Caco-2 (cell line): Measurements from ENCODE around the gene C18orf63. TPM values are rescaled to one million over a fixed set of nuclear protein-coding genes. Genes with fewer than 3 reads are reported as not detected.
A peak's percentile ranks its signal among the peaks of the same experiment; 100 is the strongest.

Experiments used
- BruUV-seq: library from RNA; stranded (reverse); fragments of 400-500 nt; replicated peaks from 2 replicates; lab custom pipeline; 2021; lab: Mats Ljungman, UMichigan
- CTCF ChIA-PET: fragments of 300-600 bp; sonication (Branson Sonifier 250); formaldehyde crosslinking; loops from one replicate; lab custom pipeline; 2022; ENCODE audit warnings: antibody characterized with exemption; lab: Charles Lee
- POLR2A ChIA-PET: fragments of 300-600 bp; sonication (Branson Sonifier 250); formaldehyde crosslinking; loops from one replicate; lab custom pipeline; 2022; ENCODE audit warnings: antibody characterized with exemption; lab: Charles Lee
- DNase-seq, 2 experiments: peaks; one replicate each; pipeline versions ENCODE4 v3.0.0 to v3.0.0-alpha.2; 2020 to 2022
- H3K27me3 ChIP-seq: replicated peaks from 2 replicates; pipeline ENCODE4 v1.6.0; 2011; ENCODE audit warnings: low read length; ENCODE audit not compliant: control insufficient read depth, insufficient read depth
- H3K36me3 ChIP-seq: 2 replicates; pipeline ENCODE4 v1.5.1; 2011; ENCODE audit warnings: low read length; ENCODE audit not compliant: control insufficient read depth, insufficient read depth
- H3K4me1 ChIP-seq: fragments of 250-450 bp; sonication (Bioruptor Pico); 2 replicates; pipeline ENCODE4 v1.5.1; 2020; ENCODE audit warnings: mild to moderate bottlenecking
- H3K4me3 ChIP-seq: 2 replicates; pipeline ENCODE4 v1.5.1; 2011; ENCODE audit warnings: low read depth, mild to moderate bottlenecking, control low read depth, low read length
- H3K9me3 ChIP-seq: fragments of 250-450 bp; sonication (Bioruptor Pico); 2 replicates; pipeline ENCODE4 v1.5.1; 2020; ENCODE audit warnings: mild to moderate bottlenecking, moderate library complexity
- H3K27ac Mint-ChIP-seq: one replicate; pipeline ENCODE4 v1.8.0; 2022; ENCODE audit warnings: mixed read lengths; ENCODE audit not compliant: unreplicated experiment
- H3K27me3 Mint-ChIP-seq: one replicate; pipeline ENCODE4 v1.8.0; 2022; ENCODE audit warnings: mixed read lengths; ENCODE audit not compliant: insufficient read depth, unreplicated experiment
- H3K36me3 Mint-ChIP-seq: one replicate; pipeline ENCODE4 v1.8.0; 2022; ENCODE audit warnings: mild to moderate bottlenecking, mixed read lengths; ENCODE audit not compliant: insufficient read depth, unreplicated experiment
- H3K4me1 Mint-ChIP-seq: one replicate; pipeline ENCODE4 v1.8.0; 2022; ENCODE audit warnings: low read depth, mixed read lengths; ENCODE audit not compliant: unreplicated experiment
- H3K4me3 Mint-ChIP-seq: one replicate; pipeline ENCODE4 v1.8.0; 2022; ENCODE audit warnings: mild to moderate bottlenecking, moderate library complexity, mixed read lengths; ENCODE audit not compliant: unreplicated experiment
- H3K9me3 Mint-ChIP-seq: one replicate; pipeline ENCODE4 v1.8.0; 2022; ENCODE audit warnings: mixed read lengths; ENCODE audit not compliant: unreplicated experiment
- CTCF ChIP-seq, 2 experiments: fragments of 200-600 bp in 1 of 2; IDR thresholded peaks; 1 replicate in 1 of 2; 2 replicates in 1 of 2; pipeline versions ENCODE4 v1.5.1 to v1.8.0; 2011 to 2022; ENCODE audit warnings: antibody characterized with exemption in 1 of 2, control low read depth in 1 of 2, inconsistent platforms in 1 of 2, low read depth in 1 of 2, low read length in 1 of 2, mild to moderate bottlenecking in 1 of 2, moderate library complexity in 1 of 2; ENCODE audit not compliant: insufficient read depth in 1 of 2, severe bottlenecking in 1 of 2, unreplicated experiment in 1 of 2
- intact Hi-C: fragments of 100-400 bp; cut with micrococcal nuclease; formaldehyde crosslinking; loops from one replicate; pipeline ENCODE4 v1.10.0; 2022; ENCODE audit not compliant: unreplicated experiment
- total RNA-seq: library from RNA; stranded (reverse); gene quantifications from 2 replicates; pipeline ENCODE4 v1.2.3, GENCODE V29; 2022

Gene C18orf63
- total RNA-seq, 1 experiment from 2014 or later = not detected

- intact Hi-C loops = no loop called here
- POLR2A ChIA-PET = interaction anchor here (0.5 kb wide), 1 partner anchor 58 kb away, joined by 3 read pairs; no protein-coding TSS in a partner anchor
- no peak for TF ChIP-seq CTCF (IDR thresholded peaks at IDR 0.05; ENCODE audit: insufficient read depth in 1 of 2, low read depth in 1 of 2, low read length in 1 of 2, severe bottlenecking in 1 of 2, unreplicated experiment in 1 of 2)
- Histone ChIP-seq H3K36me3 (no peaks in the 10 kb centered on the region; the same call in 1 of the 2 replicates), H3K9me3 (no peaks in the 10 kb centered on the region), H3K4me1 (peaks cover 25% of the 10 kb centered on the region), H3K27me3 (no peaks in the 10 kb centered on the region), H3K4me3 (no peak overlapping the region)
- Mint-ChIP-seq H3K36me3 (peaks cover 21% of the 10 kb centered on the region), H3K27ac (peak overlapping the region; percentile 93), H3K9me3 (no peaks in the 10 kb centered on the region), H3K27me3 (no peaks in the 10 kb centered on the region), H3K4me1 (peaks cover 30% of the 10 kb centered on the region), H3K4me3 (peak overlapping the region; percentile 64)
- CTCF ChIA-PET = no interaction called here
- DNase-seq = no peak
- BruUV-seq = no TSS peak
Observed at GRCh38 chr18:74282755-74283554, 32.7 kb upstream of the C18orf63 start.

- Mint-ChIP-seq H3K4me1 (peaks cover 37% of the 10 kb centered on the region), H3K9me3 (no peaks in the 10 kb centered on the region), H3K4me3 (peak overlapping the region; percentile 64), H3K36me3 (peaks cover 21% of the 10 kb centered on the region), H3K27me3 (no peaks in the 10 kb centered on the region), H3K27ac (peak overlapping the region; percentile 93)
- no peaks in the 10 kb centered on the region for H3K27me3 ChIP-seq
- ChIA-PET POLR2A (no interaction called here), CTCF (no interaction called here)
- no peak for DNase-seq
- H3K36me3 ChIP-seq = no peaks in the 10 kb centered on the region; the same call in 1 of the 2 replicates
- intact Hi-C loops = no loop called here
- peaks cover 25% of the 10 kb centered on the region for H3K4me1 ChIP-seq
- H3K9me3 ChIP-seq = no peaks in the 10 kb centered on the region
- no peak overlapping the region for H3K4me3 ChIP-seq
- no peak for TF ChIP-seq CTCF (IDR thresholded peaks at IDR 0.05; ENCODE audit: insufficient read depth in 1 of 2, low read depth in 1 of 2, low read length in 1 of 2, severe bottlenecking in 1 of 2, unreplicated experiment in 1 of 2)
- no TSS peak for BruUV-seq
Observed at GRCh38 chr18:74283646-74284045, 32.0 kb upstream of the C18orf63 start.

- H3K36me3 Mint-ChIP-seq = peaks cover 26% of the 10 kb centered on the region
- H3K4me3 Mint-ChIP-seq = no peak overlapping the region
- H3K27me3 Mint-ChIP-seq = no peaks in the 10 kb centered on the region
- CTCF ChIA-PET = no interaction called here
- no peaks in the 10 kb centered on the region for H3K9me3 Mint-ChIP-seq
- peaks cover 40% of the 10 kb centered on the region for H3K4me1 Mint-ChIP-seq
- no peaks in the 10 kb centered on the region for H3K27me3 ChIP-seq
- DNase-seq = no peak
- no peak overlapping the region for H3K4me3 ChIP-seq
- H3K36me3 ChIP-seq = no peaks in the 10 kb centered on the region; the same call in 1 of the 2 replicates
- H3K27ac Mint-ChIP-seq = no peak overlapping the region
- intact Hi-C loops = no loop called here
- POLR2A ChIA-PET = no interaction called here
- no peaks in the 10 kb centered on the region for H3K9me3 ChIP-seq
- TF ChIP-seq CTCF (IDR thresholded peaks at IDR 0.05; ENCODE audit: insufficient read depth in 1 of 2, low read depth in 1 of 2, low read length in 1 of 2, severe bottlenecking in 1 of 2, unreplicated experiment in 1 of 2) = no peak
- BruUV-seq = no TSS peak
- peaks cover 29% of the 10 kb centered on the region for H3K4me1 ChIP-seq
Observed at GRCh38 chr18:74284191-74284979, 31.3 kb upstream of the C18orf63 start.
